Prostate gland (tissue), 2 donors: Measurements from ENCODE around the gene FXYD7. TPM values are rescaled to one million over a fixed set of nuclear protein-coding genes. Genes with fewer than 3 reads are reported as not detected.

Source experiments
- DNase-seq: peaks from one replicate; pipeline ENCODE4 v3.0.0-alpha.2; 2019; ENCODE audit warnings: low spot score
- H3K27ac ChIP-seq, 2 donors: fragments of 200-600 bp; sonication (generic); 2 replicates each; pipeline ENCODE4 v1.5.1; 2017 to 2019
- H3K27me3 ChIP-seq: fragments of 200-600 bp; sonication (generic); replicated peaks from 2 replicates; pipeline ENCODE4 v1.5.1; 2019; ENCODE audit not compliant: insufficient read depth
- H3K36me3 ChIP-seq, 2 donors: fragments of 200-600 bp; sonication (generic); 1 replicate in 1 of 2; 2 replicates in 1 of 2; pipeline versions ENCODE4 v1.5.1 to v1.8.1; 2017 to 2019
- H3K4me1 ChIP-seq: fragments of 200-600 bp; sonication (generic); replicated peaks from 2 replicates; pipeline ENCODE4 v1.5.1; 2019
- H3K4me3 ChIP-seq, 2 donors: fragments of 200-600 bp; sonication (generic); 2 replicates each; pipeline ENCODE4 v1.5.1; 2017 to 2019
- H3K9me3 ChIP-seq: fragments of 200-600 bp; sonication (generic); 2 replicates; pipeline ENCODE4 v1.5.1; 2017
- CTCF ChIP-seq, 4 experiments: fragments of 200-600 bp in 2 of 4; fragments of 450-650 bp in 2 of 4; sonication (generic) in 2 of 4; IDR thresholded peaks; 1 replicate in 3 of 4; 2 replicates in 1 of 4; pipeline ENCODE4 v1.5.1; 2016 to 2019; ENCODE audit warnings: antibody characterized with exemption in 4 of 4, mild to moderate bottlenecking in 2 of 4, moderate library complexity in 2 of 4
- POLR2A ChIP-seq: fragments of 450-650 bp; IDR thresholded peaks from one replicate; pipeline ENCODE4 v1.6.1; 2016; ENCODE audit warnings: antibody characterized with exemption, mild to moderate bottlenecking
- POLR2AphosphoS5 ChIP-seq: sonication (generic); formaldehyde crosslinking; IDR thresholded peaks from one replicate; pipeline ENCODE4 v1.6.1; 2017; ENCODE audit warnings: antibody characterized with exemption
- WGBS: methylation state at CpG from one replicate; pipeline ENCODE4 v1.1.5; 2018; 5-methylcytosine and 5-hydroxymethylcytosine counted together
- intact Hi-C: fragments of 100-400 bp; cut with DNase I; formaldehyde crosslinking; loops from one replicate; pipeline ENCODE4 v1.14.2; 2022
- total RNA-seq, 2 donors: library from RNA; depleted of rRNA; stranded (reverse); fragments of >200 nt; gene quantifications; one replicate each; pipeline ENCODE4 v1.1.0, GENCODE V29; 2016

Gene FXYD7
- total RNA-seq, 2 donors from 2014 or later = not detected

- no peaks in the 10 kb centered on the region for H3K36me3 ChIP-seq
These were observed 9.2 kb upstream of the FXYD7 start for GRCh38 chr19:35133826-35134225.

GRCh38 chr19:35134601-35135242 lies 8.3 kb upstream of the FXYD7 start, which contains the start of gene LGI4:
Gene LGI4 (minus strand): TSS chr19:35135059. CDS start chr19:35134680, 379 bp downstream.
- Histone ChIP-seq H3K27me3 (no peaks in the 10 kb centered on the region), H3K4me3 (peak within 1 kb of the TSS in 1 of 2 donors; percentile 8), H3K27ac (peak within 1 kb of the TSS; percentile 65 to 73), H3K36me3 (no peaks in the 10 kb centered on the region), H3K4me1 (peaks cover 15% of the 10 kb centered on the region), H3K9me3 (no peaks in the 10 kb centered on the region)
- TF ChIP-seq POLR2AphosphoS5 (no peak), POLR2A (no peak), CTCF (IDR thresholded peaks at IDR 0.05) (no peak)
- DNase-seq = no peak
- WGBS = 66% methylated on average over 15 of the region's 15 CpGs
- intact Hi-C loops = loop anchor here (1.0 kb wide), 1 partner anchor 20 kb away; no protein-coding TSS in a partner anchor

More at GRCh38 chr19:35133826-35134225, 9.2 kb upstream of the FXYD7 start:
- 76% methylated on average over 11 of the region's 11 CpGs for WGBS
- peaks cover 22% of the 10 kb centered on the region for H3K4me1 ChIP-seq
- intact Hi-C loops = no loop called here
- H3K27ac ChIP-seq = peak overlapping the region in 1 of 2 donors; percentile 65
- no peaks in the 10 kb centered on the region for H3K27me3 ChIP-seq
- DNase-seq = no peak
- H3K9me3 ChIP-seq = no peaks in the 10 kb centered on the region
- TF ChIP-seq POLR2AphosphoS5 = no peak
- TF ChIP-seq CTCF (IDR thresholded peaks at IDR 0.05) = no peak
- TF ChIP-seq POLR2A = no peak
- H3K4me3 ChIP-seq = no peak overlapping the region

GRCh38 chr19:35135389-35135909 lies 7.6 kb upstream of the FXYD7 start:
- Histone ChIP-seq H3K4me1 (peaks cover 9% of the 10 kb centered on the region), H3K9me3 (no peaks in the 10 kb centered on the region), H3K4me3 (no peak overlapping the region), H3K36me3 (no peaks in the 10 kb centered on the region), H3K27ac (peak overlapping the region; percentile 65 to 73), H3K27me3 (no peaks in the 10 kb centered on the region)
- peak; percentile 80 for DNase-seq
- intact Hi-C loops = loop anchor here (1.0 kb wide), 1 partner anchor 21 kb away; no protein-coding TSS in a partner anchor
- 0% methylated on average over 7 of the region's 7 CpGs for WGBS
- TF ChIP-seq POLR2AphosphoS5 (peak; percentile 54), CTCF (IDR thresholded peaks at IDR 0.05) (peak; percentile 94 to 96 (median 96)), POLR2A (no peak)

GRCh38 chr19:35136231-35136630 lies 6.8 kb upstream of the FXYD7 start:
- WGBS = 83% methylated on average over 11 of the region's 11 CpGs
- Histone ChIP-seq H3K36me3 (no peaks in the 10 kb centered on the region), H3K9me3 (no peaks in the 10 kb centered on the region), H3K27ac (no peak overlapping the region), H3K4me3 (no peak overlapping the region), H3K27me3 (no peaks in the 10 kb centered on the region), H3K4me1 (peaks cover 4% of the 10 kb centered on the region)
- intact Hi-C loops = no loop called here
- TF ChIP-seq POLR2AphosphoS5 = no peak
- no peak for TF ChIP-seq POLR2A
- TF ChIP-seq CTCF (IDR thresholded peaks at IDR 0.05) = no peak
- DNase-seq = no peak
